Measurements from ENCODE around the gene EXO5. TPM values are rescaled to one million over a fixed set of nuclear protein-coding genes. Genes with fewer than 3 reads are reported as not detected.
"Not testable (repeated sequence)": the region's sequence is repeated elsewhere in the genome, so short reads cannot be mapped to it uniquely, and the experiment has no call there.

The EXO5 gene
- total RNA-seq, result 10 to 100 TPM; 14.6 to 19.4 TPM

- ATAC-seq (ENCODE audit: low read depth), result peak; percentile 98
- Mint-ChIP-seq H3K27ac (peak within 1 kb of the TSS; percentile 86), H3K27me3 (no peaks in the 10 kb centered on the region), H3K36me3 (peaks cover 57% of the 10 kb centered on the region), H3K4me3 (peak within 1 kb of the TSS; percentile 95), H3K4me1 (peaks cover 10% of the 10 kb centered on the region), H3K9me3 (peaks cover 22% of the 10 kb centered on the region)
- peak; percentile 91 for DNase-seq
- POLR2A ChIA-PET, result interaction anchor here (0.6 to 2.0 kb wide), 13 partner anchors 10 to 471 kb away, joined by 3 to 20 read pairs (median 4); partner anchors contain the start of genes CTPS1, SMAP2, ZFP69 and ZFP69B
These were observed at the start of gene EXO5 for GRCh38 chr1:40508375-40509341. TSS of gene EXO5 (plus strand) at chr1:40508767. CDS start at chr1:40514545, 5,778 bp downstream.

DNA sequence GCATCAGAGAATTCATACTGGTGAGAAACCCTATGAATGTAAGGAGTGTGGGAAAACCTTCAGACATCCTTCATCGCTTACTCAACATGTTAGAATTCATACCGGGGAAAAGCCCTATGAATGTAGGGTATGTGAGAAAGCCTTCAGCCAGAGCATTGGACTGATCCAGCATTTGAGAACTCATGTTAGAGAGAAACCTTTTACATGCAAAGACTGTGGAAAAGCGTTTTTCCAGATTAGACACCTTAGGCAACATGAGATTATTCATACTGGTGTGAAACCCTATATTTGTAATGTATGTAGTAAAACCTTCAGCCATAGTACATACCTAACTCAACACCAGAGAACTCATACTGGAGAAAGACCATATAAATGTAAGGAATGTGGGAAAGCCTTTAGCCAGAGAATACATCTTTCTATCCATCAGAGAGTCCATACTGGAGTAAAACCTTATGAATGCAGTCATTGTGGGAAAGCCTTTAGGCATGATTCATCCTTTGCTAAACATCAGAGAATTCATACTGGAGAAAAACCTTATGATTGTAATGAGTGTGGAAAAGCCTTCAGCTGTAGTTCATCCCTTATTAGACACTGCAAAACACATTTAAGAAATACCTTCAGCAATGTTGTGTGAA, 45.5 kb upstream of the EXO5 start:
- Mint-ChIP-seq H3K4me1 (peaks cover 6% of the 10 kb centered on the region), H3K9me3 (peaks cover 49% of the 10 kb centered on the region), H3K27me3 (no peaks in the 10 kb centered on the region), H3K27ac (no peak overlapping the region), H3K36me3 (peaks cover 78% of the 10 kb centered on the region), H3K4me3 (no peak overlapping the region)
- ATAC-seq (ENCODE audit: low read depth) (no peak), DNase-seq (no peak)
- POLR2A ChIA-PET, result no interaction called here

DNA sequence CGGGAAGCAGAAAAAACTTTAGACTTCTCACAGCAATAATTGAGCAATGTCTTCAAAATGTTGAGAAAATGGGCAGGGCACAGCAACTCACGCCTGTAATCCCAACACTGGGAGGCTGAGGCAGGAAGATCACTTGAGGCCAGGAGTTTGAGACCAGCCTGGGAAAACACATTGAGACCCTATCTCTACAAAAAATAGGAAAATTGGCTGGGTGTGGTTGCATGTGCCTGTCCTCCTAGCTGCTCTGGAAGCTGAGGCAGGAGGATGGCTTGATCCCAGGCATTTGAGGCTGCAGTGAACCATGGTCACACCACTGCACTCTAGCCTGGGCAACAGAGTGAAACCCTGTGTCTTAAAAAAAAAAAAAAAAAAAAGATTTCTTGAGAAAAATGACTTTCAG, 39.2 kb upstream of the EXO5 start:
- no peak for DNase-seq
- POLR2A ChIA-PET, result interaction anchor here (0.7 kb wide), 1 partner anchor 341 kb away, joined by 3 read pairs; no protein-coding TSS in a partner anchor
- Mint-ChIP-seq H3K4me1 (no peaks in the 10 kb centered on the region), H3K4me3 (no peak overlapping the region), H3K36me3 (peaks cover 47% of the 10 kb centered on the region), H3K9me3 (peaks cover 43% of the 10 kb centered on the region), H3K27ac (no peak overlapping the region), H3K27me3 (no peaks in the 10 kb centered on the region)
- ATAC-seq (ENCODE audit: low read depth), result no peak

DNA sequence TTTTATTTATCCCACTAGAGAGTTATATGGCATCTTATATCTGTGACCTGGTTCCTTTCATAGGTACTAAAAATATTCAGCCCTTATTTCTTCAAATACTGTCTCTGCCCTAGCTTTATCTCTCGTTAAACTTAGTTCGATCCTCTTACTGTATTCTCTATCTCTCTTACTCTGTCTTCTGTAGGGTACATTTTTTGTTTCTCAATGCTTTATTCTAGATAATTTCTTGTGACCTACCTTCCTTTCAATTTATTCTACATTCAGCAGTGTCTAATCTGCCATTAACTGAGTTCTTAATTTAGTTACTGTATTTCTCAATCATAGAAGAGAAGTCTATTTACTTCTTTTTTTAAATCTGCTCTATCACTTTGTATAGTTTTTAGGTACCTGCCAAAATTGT, 33.3 kb upstream of the EXO5 start:
- Mint-ChIP-seq H3K9me3 (peaks cover 29% of the 10 kb centered on the region), H3K36me3 (peaks cover 25% of the 10 kb centered on the region), H3K4me3 (no peak overlapping the region), H3K4me1 (peaks cover 7% of the 10 kb centered on the region), H3K27ac (no peak overlapping the region), H3K27me3 (no peaks in the 10 kb centered on the region)
- ATAC-seq (ENCODE audit: low read depth), result no peak
- POLR2A ChIA-PET, result no interaction called here
- no peak for DNase-seq

DNA sequence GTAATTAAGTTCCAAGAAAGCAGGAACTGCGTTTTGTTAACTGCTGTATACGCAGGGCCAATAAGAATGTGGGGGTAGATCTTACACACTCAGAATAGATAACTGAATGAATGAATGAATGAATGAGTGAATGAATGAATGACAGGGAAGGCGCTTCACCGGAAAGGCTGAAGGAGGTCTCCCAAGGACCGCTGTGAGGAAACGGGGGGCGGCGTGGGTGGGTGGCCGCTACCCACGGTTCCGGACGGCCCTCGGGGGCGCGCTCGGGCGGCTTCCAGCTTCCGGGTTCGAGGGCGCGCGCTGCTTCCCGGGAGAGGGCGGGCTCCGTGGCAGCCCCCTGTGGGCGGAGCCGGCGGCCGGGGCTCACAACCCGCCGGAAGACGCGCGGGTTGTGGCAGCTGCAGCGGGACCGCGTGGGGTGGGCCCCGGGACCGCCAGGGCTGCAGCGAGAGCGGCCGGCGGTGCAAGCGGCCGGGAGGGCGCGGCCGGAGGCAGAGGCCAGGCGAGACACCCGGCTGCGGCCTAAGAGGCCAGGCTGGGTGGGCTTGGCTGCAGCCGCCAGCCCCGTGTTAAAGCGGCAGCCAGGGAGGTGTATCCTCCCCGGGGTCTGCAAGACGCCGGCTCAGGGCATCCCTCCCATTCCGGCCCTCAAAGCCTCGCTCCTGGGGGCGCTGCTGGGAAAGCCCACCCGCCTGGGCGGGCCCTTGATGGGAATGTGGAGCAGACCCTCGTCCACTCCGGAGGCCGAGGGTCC, 31.5 kb upstream of the EXO5 start, which contains the start of gene ZFP69:
TSS of gene ZFP69 (plus strand) at position 367 of the 754 bp plus-strand sequence. CDS start 2,072 bp downstream, outside the sequence.
- ATAC-seq (ENCODE audit: low read depth), result peak; percentile 93
- Mint-ChIP-seq H3K27ac (peak within 1 kb of the TSS; percentile 75), H3K4me3 (peak within 1 kb of the TSS; percentile 83), H3K27me3 (no peaks in the 10 kb centered on the region), H3K9me3 (peaks cover 33% of the 10 kb centered on the region), H3K4me1 (peaks cover 7% of the 10 kb centered on the region), H3K36me3 (peaks cover 37% of the 10 kb centered on the region)
- peak; percentile 90 for DNase-seq
- POLR2A ChIA-PET, result interaction anchor here (0.7 to 1.8 kb wide), 3 partner anchors 26 to 31 kb away, joined by 3 to 6 read pairs (median 4); partner anchors contain the start of genes EXO5 and ZFP69B

DNA sequence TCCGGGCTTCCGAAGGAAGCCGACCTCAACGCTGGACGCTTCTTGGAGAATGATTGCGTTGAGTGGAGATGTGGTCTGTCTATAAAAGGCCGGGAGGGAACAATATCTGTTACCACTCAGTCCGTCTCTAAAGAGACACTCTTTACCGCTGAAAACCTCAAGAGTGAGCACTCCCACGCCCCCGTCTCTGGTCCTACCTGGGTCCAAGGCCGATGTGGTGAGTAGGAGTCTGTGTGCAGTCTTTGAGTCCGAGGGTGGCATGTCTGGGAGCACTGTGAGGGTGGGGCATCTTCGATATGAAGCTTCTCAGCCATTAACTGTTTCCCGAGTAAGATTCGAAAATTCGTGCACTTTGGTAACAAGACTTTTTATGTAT, 30.9 kb upstream of the EXO5 start:
- peak overlapping the region; percentile 67 for H3K27ac Mint-ChIP-seq
- H3K4me3 Mint-ChIP-seq, result peak overlapping the region; percentile 76
- DNase-seq, result no peak
- H3K4me1 Mint-ChIP-seq, result peaks cover 7% of the 10 kb centered on the region
- H3K36me3 Mint-ChIP-seq, result peaks cover 41% of the 10 kb centered on the region
- POLR2A ChIA-PET, result interaction anchor here (0.7 to 1.8 kb wide), 3 partner anchors 10 to 31 kb away, joined by 3 to 6 read pairs (median 5); partner anchors contain the start of genes EXO5 and ZFP69B
- peaks cover 36% of the 10 kb centered on the region for H3K9me3 Mint-ChIP-seq
- no peaks in the 10 kb centered on the region for H3K27me3 Mint-ChIP-seq
- peak; percentile 26 for ATAC-seq (ENCODE audit: low read depth)

- no peaks in the 10 kb centered on the region for H3K27me3 Mint-ChIP-seq
- POLR2A ChIA-PET, result interaction anchor here (0.6 to 1.8 kb wide), 5 partner anchors 9 to 37 kb away, joined by 3 to 6 read pairs (median 4); partner anchors contain the start of genes EXO5 and ZFP69B
- H3K4me3 Mint-ChIP-seq, result peak overlapping the region; percentile 76
These were observed 30.3 kb upstream of the EXO5 start for GRCh38 chr1:40478276-40478675.

DNA sequence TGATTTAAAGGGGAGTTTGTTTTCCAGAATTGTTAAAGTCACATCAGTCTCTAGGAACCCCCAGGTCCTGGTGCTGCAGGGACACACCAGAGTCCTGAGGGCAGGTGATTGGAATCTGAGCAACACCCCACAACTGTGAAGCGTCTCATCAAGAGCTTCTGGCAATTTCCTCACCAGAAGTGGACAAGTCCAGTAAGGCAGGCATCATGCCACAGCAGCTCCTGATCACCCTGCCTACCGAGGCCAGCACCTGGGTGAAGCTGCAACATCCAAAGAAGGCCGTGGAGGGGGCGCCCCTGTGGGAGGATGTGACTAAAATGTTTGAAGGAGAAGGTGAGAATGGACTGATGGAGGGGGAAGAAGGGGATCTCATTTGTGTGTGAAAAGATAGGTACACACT, 29.4 kb upstream of the EXO5 start:
- Mint-ChIP-seq H3K27me3 (no peaks in the 10 kb centered on the region), H3K4me1 (peaks cover 7% of the 10 kb centered on the region), H3K36me3 (peaks cover 46% of the 10 kb centered on the region), H3K9me3 (peaks cover 24% of the 10 kb centered on the region), H3K4me3 (no peak overlapping the region), H3K27ac (no peak overlapping the region)
- DNase-seq (no peak), ATAC-seq (ENCODE audit: low read depth) (no peak)
- POLR2A ChIA-PET, result interaction anchor here (1.0 kb wide), 1 partner anchor 28 kb away, joined by 3 read pairs; no protein-coding TSS in a partner anchor

More at GRCh38 chr1:40478276-40478675, 30.3 kb upstream of the EXO5 start:
- Mint-ChIP-seq H3K27ac (peak overlapping the region; percentile 67), H3K4me1 (peaks cover 7% of the 10 kb centered on the region), H3K9me3 (peaks cover 30% of the 10 kb centered on the region), H3K36me3 (peaks cover 41% of the 10 kb centered on the region)
- ATAC-seq (ENCODE audit: low read depth) (no peak), DNase-seq (no peak)

GRCh38 chr1:40495315-40495903, 13.2 kb upstream of the EXO5 start:
- peaks cover 46% of the 10 kb centered on the region for H3K9me3 Mint-ChIP-seq
- POLR2A ChIA-PET, result interaction anchor here (0.7 kb wide), 2 partner anchors 13 to 14 kb away, joined by 4 read pairs; no protein-coding TSS in a partner anchor
- ATAC-seq (ENCODE audit: low read depth), result no peak
- H3K4me3 Mint-ChIP-seq, result no peak overlapping the region
- H3K4me1 Mint-ChIP-seq, result no peaks in the 10 kb centered on the region
- no peak overlapping the region for H3K27ac Mint-ChIP-seq
- no peaks in the 10 kb centered on the region for H3K27me3 Mint-ChIP-seq
- DNase-seq, result no peak
- peaks cover 71% of the 10 kb centered on the region for H3K36me3 Mint-ChIP-seq

- H3K27me3 Mint-ChIP-seq; DNase-seq; ATAC-seq (ENCODE audit: low read depth); POLR2A ChIA-PET; H3K27ac Mint-ChIP-seq; H3K4me1 Mint-ChIP-seq; H3K4me3 Mint-ChIP-seq: not testable (repeated sequence)
- Mint-ChIP-seq H3K9me3 (peaks cover 40% of the 10 kb centered on the region), H3K36me3 (peaks cover 55% of the 10 kb centered on the region)
These were observed 5.9 kb upstream of the EXO5 start for GRCh38 chr1:40502651-40503050.

GRCh38 chr1:40507973-40508372, 594 bp upstream of the EXO5 start:
- ATAC-seq (ENCODE audit: low read depth) (no peak), DNase-seq (no peak)
- POLR2A ChIA-PET, result interaction anchor here (0.6 to 2.0 kb wide), 9 partner anchors 10 to 472 kb away, joined by 3 to 20 read pairs (median 6); partner anchors contain the start of genes CTPS1, ZFP69, ZFP69B and ZNF684
- H3K36me3 Mint-ChIP-seq, result peaks cover 60% of the 10 kb centered on the region
- peaks cover 10% of the 10 kb centered on the region for H3K4me1 Mint-ChIP-seq
- peaks cover 26% of the 10 kb centered on the region for H3K9me3 Mint-ChIP-seq
- peak overlapping the region; percentile 86 for H3K27ac Mint-ChIP-seq
- no peaks in the 10 kb centered on the region for H3K27me3 Mint-ChIP-seq
- peak overlapping the region; percentile 95 for H3K4me3 Mint-ChIP-seq

DNA sequence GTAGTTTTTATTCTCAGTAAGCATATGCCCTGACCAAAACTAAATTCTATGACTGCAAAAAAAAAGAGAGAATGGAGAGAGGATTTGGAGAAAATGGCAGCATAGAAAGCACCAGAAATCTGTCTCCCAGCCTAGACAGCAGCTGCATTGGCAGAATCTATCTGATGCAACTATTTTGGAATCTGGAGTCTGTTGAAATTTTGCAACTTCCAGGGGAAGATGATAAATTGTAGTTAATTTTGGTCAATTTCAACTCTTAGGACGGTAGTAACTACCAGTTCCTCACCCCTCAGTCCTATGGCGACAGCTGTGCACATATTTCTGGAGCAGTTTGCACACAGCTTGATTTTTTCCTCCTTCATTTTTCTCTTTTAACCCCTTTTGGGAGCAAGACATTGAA, 10.9 kb downstream of the EXO5 start:
- POLR2A ChIA-PET, result interaction anchor here (3.0 kb wide), 1 partner anchor 11 kb away, joined by 10 read pairs; the partner anchor contains the start of gene EXO5
- DNase-seq (no peak), ATAC-seq (ENCODE audit: low read depth) (no peak)
- Mint-ChIP-seq H3K4me3 (no peak overlapping the region), H3K27me3 (no peaks in the 10 kb centered on the region), H3K9me3 (peaks cover 36% of the 10 kb centered on the region), H3K27ac (no peak overlapping the region), H3K4me1 (no peaks in the 10 kb centered on the region), H3K36me3 (peaks cover 40% of the 10 kb centered on the region)
